Liver (tissue), 9 donors: ENCODE data around the gene LDHAL6B. TPM values are rescaled to one million over a fixed set of nuclear protein-coding genes. Genes with fewer than 3 reads are reported as not detected.

Experiments
- DNase-seq: peaks from one replicate; pipeline ENCODE4 v3.0.0-alpha.2; 2017; ENCODE audit warnings: low spot score
- H3K27ac ChIP-seq, 2 donors: one replicate each; pipeline ENCODE4 v1.7.0; 2013; ENCODE audit warnings: inconsistent platforms in 2 of 2, low read length in 2 of 2, control low read depth in 1 of 2, low read depth in 1 of 2, mild to moderate bottlenecking in 1 of 2
- H3K27me3 ChIP-seq, 4 donors: one replicate each; pipeline versions ENCODE4 v1.6.1 to v1.7.0; 2013; ENCODE audit warnings: low read length in 3 of 4, inconsistent platforms in 1 of 4, mild to moderate bottlenecking in 1 of 4, moderate library complexity in 1 of 4; ENCODE audit not compliant: control insufficient read depth in 4 of 4, insufficient read depth in 4 of 4
- H3K36me3 ChIP-seq, 4 donors: one replicate each; pipeline versions ENCODE4 v1.6.1 to v1.7.0; 2013; ENCODE audit warnings: low read length in 3 of 4, mild to moderate bottlenecking in 3 of 4, low read depth in 1 of 4, moderate library complexity in 1 of 4; ENCODE audit not compliant: control insufficient read depth in 4 of 4, insufficient read depth in 3 of 4
- H3K4me1 ChIP-seq, 4 donors: one replicate each; pipeline versions ENCODE4 v1.6.1 to v1.7.0; 2013; ENCODE audit warnings: low read length in 3 of 4, mild to moderate bottlenecking in 3 of 4, moderate library complexity in 1 of 4; ENCODE audit not compliant: control insufficient read depth in 4 of 4, insufficient read depth in 4 of 4
- H3K4me3 ChIP-seq, 3 donors: one replicate each; pipeline versions ENCODE4 v1.6.1 to v1.7.0; 2013; ENCODE audit warnings: low read length in 3 of 3, control low read depth in 1 of 3, low read depth in 1 of 3, mild to moderate bottlenecking in 1 of 3
- H3K9ac ChIP-seq, 2 donors: one replicate each; pipeline ENCODE4 v1.7.0; 2013; ENCODE audit warnings: low read length in 2 of 2, mild to moderate bottlenecking in 2 of 2, moderate library complexity in 2 of 2, control low read depth in 1 of 2, low read depth in 1 of 2
- H3K9me3 ChIP-seq, 4 donors: one replicate each; pipeline versions ENCODE4 v1.6.1 to v1.7.0; 2013; ENCODE audit warnings: low read length in 3 of 4; ENCODE audit not compliant: control insufficient read depth in 4 of 4
- FOXA1 ChIP-seq: IDR thresholded peaks from 2 replicates; pipeline ENCODE4 v1.6.1; 2016; ENCODE audit warnings: antibody characterized with exemption
- FOXA2 ChIP-seq: IDR thresholded peaks from 2 replicates; pipeline ENCODE4 v1.6.1; 2016; ENCODE audit warnings: antibody characterized with exemption
- GABPA ChIP-seq, 2 donors: IDR thresholded peaks in 1 of 2; conservative IDR thresholded peaks in 1 of 2; 2 replicates each; pipeline ENCODE4 v1.6.1; 2016; ENCODE audit warnings: antibody characterized with exemption in 2 of 2, mild to moderate bottlenecking in 1 of 2, moderate library complexity in 1 of 2
- HNF4A ChIP-seq, 2 donors: conservative IDR thresholded peaks; 2 replicates each; pipeline ENCODE4 v1.6.1; 2016; ENCODE audit warnings: antibody characterized with exemption in 2 of 2, mild to moderate bottlenecking in 2 of 2
- HNF4G ChIP-seq: IDR thresholded peaks from 2 replicates; pipeline ENCODE4 v1.6.1; 2016; ENCODE audit warnings: antibody characterized with exemption
- JUND ChIP-seq, 2 donors: IDR thresholded peaks; 2 replicates each; pipeline ENCODE4 v1.6.1; 2016; ENCODE audit warnings: antibody characterized with exemption in 2 of 2
- NR2F2 ChIP-seq: IDR thresholded peaks from 2 replicates; pipeline ENCODE4 v1.6.1; 2016; ENCODE audit warnings: antibody characterized with exemption
- RAD21 ChIP-seq, 2 donors: IDR thresholded peaks; 2 replicates each; pipeline ENCODE4 v1.6.1; 2016; ENCODE audit warnings: antibody characterized with exemption in 2 of 2, mild to moderate bottlenecking in 2 of 2
- RXRA ChIP-seq, 2 donors: IDR thresholded peaks; 2 replicates each; pipeline ENCODE4 v1.6.1; 2017 to 2018; ENCODE audit warnings: antibody characterized with exemption in 2 of 2, mild to moderate bottlenecking in 1 of 2
- SP1 ChIP-seq: IDR thresholded peaks from 2 replicates; pipeline ENCODE4 v1.6.1; 2018; ENCODE audit warnings: antibody characterized with exemption, mild to moderate bottlenecking
- TAF1 ChIP-seq: conservative IDR thresholded peaks from 2 replicates; pipeline ENCODE4 v1.6.1; 2016; ENCODE audit warnings: antibody characterized with exemption, mild to moderate bottlenecking
- YY1 ChIP-seq: IDR thresholded peaks from 2 replicates; pipeline ENCODE4 v1.6.1; 2016; ENCODE audit warnings: antibody characterized with exemption, mild to moderate bottlenecking
- WGBS: extraction: QIAGEN DNeasy Blood & Tissue Kit; methylation state at CpG from one replicate; pipeline ENCODE4 v1.1.7; 2013; 5-methylcytosine and 5-hydroxymethylcytosine counted together
- polyA plus RNA-seq, 2 donors: library from polyadenylated mRNA; stranded (reverse) in 1 of 2; unstranded in 1 of 2; fragments of 200-250 nt in 1 of 2; fragments of >200 nt in 1 of 2; fragmentation: Nextera tagmentation in 1 of 2; extraction: Ambion mirVana in 1 of 2; gene quantifications; one replicate each; pipeline versions ENCODE4 v1.2.1 to v1.2.3, GENCODE V29; 2013 to 2015
- total RNA-seq, 2 donors: library from RNA; depleted of rRNA; stranded (reverse); fragments of >200 nt; gene quantifications; one replicate each; pipeline ENCODE4 v1.2.3, GENCODE V29; 2014
- TF ChIP-seq, protein P1 (sequence below): IDR thresholded peaks from 2 replicates; pipeline ENCODE4 v1.6.1; 2016; ENCODE audit warnings: antibody characterized with exemption
- TF ChIP-seq, protein P2 (sequence below): IDR thresholded peaks from 2 replicates; pipeline ENCODE4 v1.6.1; 2016; ENCODE audit warnings: antibody characterized with exemption, mild to moderate bottlenecking
- TF ChIP-seq, protein P3 (sequence below): IDR thresholded peaks from 2 replicates; pipeline ENCODE4 v1.6.1; 2016; ENCODE audit warnings: antibody characterized with exemption
- TF ChIP-seq, protein P4 (sequence below): fragments of 150-350 bp; IDR thresholded peaks from 2 replicates; pipeline ENCODE4 v1.5.1; 2017; ENCODE audit warnings: improper control_type of control experiment, low read depth, low read length; ENCODE audit not compliant: missing input control
- TF ChIP-seq, protein P5 (sequence below): IDR thresholded peaks from 2 replicates; pipeline ENCODE4 v1.6.1; 2016; ENCODE audit warnings: antibody characterized with exemption
- donor health status: healthy.
- donor health status: healthy.
- donor health status: healthy.
- donor health status: healthy.
- donor health status: healthy.

Gene LDHAL6B
- total and polyA plus RNA-seq, 4 donors = not detected

DNA sequence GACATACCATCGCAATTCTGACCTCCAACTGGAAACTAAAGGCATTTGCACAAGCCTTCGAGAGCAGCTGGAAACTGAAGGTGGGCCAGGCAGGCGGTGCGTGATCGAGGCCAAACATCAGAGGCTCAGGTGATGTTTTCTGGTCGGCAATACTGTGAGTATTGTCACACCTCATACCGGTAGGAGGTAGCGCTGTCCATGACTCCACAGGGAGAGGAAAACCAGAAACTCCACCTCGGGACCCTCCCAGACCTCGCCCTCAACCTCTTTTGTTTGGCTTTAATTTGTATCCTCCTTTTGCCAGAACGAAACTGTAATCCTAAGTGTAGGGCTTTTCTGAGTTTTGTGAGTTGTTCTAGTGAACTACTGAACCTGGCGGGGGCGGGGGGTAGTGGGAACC is 43.6 kb downstream of the LDHAL6B start:
- no peak overlapping the region for H3K4me3 ChIP-seq
- peaks cover 3 to 19% (median 15%) of the 10 kb centered on the region in 4 donors for H3K4me1 ChIP-seq
- H3K9ac ChIP-seq = no peak overlapping the region
- peaks cover 0 to 6% (median 0%) of the 10 kb centered on the region in 4 donors for H3K36me3 ChIP-seq
- no peaks in the 10 kb centered on the region for H3K27me3 ChIP-seq
- H3K9me3 ChIP-seq = no peaks in the 10 kb centered on the region
- TF ChIP-seq RXRA (IDR thresholded peaks at IDR 0.05) (no peak), NR2F2 (no peak), HNF4G (no peak), SP1 (no peak), GABPA (IDR thresholded peaks at IDR 0.05 in 1 of 2, conservative IDR thresholded peaks at IDR 0.05 in 1 of 2) (no peak), HNF4A (conservative IDR thresholded peaks at IDR 0.05) (no peak), RAD21 (IDR thresholded peaks at IDR 0.05) (no peak), FOXA1 (no peak), TAF1 (no peak), FOXA2 (no peak), JUND (IDR thresholded peaks at IDR 0.05) (no peak), YY1 (no peak)
- TF ChIP-seq, protein P1, sequence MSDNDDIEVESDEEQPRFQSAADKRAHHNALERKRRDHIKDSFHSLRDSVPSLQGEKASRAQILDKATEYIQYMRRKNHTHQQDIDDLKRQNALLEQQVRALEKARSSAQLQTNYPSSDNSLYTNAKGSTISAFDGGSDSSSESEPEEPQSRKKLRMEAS = no peak
- TF ChIP-seq, protein P2, sequence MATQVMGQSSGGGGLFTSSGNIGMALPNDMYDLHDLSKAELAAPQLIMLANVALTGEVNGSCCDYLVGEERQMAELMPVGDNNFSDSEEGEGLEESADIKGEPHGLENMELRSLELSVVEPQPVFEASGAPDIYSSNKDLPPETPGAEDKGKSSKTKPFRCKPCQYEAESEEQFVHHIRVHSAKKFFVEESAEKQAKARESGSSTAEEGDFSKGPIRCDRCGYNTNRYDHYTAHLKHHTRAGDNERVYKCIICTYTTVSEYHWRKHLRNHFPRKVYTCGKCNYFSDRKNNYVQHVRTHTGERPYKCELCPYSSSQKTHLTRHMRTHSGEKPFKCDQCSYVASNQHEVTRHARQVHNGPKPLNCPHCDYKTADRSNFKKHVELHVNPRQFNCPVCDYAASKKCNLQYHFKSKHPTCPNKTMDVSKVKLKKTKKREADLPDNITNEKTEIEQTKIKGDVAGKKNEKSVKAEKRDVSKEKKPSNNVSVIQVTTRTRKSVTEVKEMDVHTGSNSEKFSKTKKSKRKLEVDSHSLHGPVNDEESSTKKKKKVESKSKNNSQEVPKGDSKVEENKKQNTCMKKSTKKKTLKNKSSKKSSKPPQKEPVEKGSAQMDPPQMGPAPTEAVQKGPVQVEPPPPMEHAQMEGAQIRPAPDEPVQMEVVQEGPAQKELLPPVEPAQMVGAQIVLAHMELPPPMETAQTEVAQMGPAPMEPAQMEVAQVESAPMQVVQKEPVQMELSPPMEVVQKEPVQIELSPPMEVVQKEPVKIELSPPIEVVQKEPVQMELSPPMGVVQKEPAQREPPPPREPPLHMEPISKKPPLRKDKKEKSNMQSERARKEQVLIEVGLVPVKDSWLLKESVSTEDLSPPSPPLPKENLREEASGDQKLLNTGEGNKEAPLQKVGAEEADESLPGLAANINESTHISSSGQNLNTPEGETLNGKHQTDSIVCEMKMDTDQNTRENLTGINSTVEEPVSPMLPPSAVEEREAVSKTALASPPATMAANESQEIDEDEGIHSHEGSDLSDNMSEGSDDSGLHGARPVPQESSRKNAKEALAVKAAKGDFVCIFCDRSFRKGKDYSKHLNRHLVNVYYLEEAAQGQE = no peak
- TF ChIP-seq, protein P3, sequence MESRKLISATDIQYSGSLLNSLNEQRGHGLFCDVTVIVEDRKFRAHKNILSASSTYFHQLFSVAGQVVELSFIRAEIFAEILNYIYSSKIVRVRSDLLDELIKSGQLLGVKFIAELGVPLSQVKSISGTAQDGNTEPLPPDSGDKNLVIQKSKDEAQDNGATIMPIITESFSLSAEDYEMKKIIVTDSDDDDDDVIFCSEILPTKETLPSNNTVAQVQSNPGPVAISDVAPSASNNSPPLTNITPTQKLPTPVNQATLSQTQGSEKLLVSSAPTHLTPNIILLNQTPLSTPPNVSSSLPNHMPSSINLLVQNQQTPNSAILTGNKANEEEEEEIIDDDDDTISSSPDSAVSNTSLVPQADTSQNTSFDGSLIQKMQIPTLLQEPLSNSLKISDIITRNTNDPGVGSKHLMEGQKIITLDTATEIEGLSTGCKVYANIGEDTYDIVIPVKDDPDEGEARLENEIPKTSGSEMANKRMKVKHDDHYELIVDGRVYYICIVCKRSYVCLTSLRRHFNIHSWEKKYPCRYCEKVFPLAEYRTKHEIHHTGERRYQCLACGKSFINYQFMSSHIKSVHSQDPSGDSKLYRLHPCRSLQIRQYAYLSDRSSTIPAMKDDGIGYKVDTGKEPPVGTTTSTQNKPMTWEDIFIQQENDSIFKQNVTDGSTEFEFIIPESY = no peak
- TF ChIP-seq, protein P4, sequence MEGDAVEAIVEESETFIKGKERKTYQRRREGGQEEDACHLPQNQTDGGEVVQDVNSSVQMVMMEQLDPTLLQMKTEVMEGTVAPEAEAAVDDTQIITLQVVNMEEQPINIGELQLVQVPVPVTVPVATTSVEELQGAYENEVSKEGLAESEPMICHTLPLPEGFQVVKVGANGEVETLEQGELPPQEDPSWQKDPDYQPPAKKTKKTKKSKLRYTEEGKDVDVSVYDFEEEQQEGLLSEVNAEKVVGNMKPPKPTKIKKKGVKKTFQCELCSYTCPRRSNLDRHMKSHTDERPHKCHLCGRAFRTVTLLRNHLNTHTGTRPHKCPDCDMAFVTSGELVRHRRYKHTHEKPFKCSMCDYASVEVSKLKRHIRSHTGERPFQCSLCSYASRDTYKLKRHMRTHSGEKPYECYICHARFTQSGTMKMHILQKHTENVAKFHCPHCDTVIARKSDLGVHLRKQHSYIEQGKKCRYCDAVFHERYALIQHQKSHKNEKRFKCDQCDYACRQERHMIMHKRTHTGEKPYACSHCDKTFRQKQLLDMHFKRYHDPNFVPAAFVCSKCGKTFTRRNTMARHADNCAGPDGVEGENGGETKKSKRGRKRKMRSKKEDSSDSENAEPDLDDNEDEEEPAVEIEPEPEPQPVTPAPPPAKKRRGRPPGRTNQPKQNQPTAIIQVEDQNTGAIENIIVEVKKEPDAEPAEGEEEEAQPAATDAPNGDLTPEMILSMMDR = no peak
- TF ChIP-seq, protein P5, sequence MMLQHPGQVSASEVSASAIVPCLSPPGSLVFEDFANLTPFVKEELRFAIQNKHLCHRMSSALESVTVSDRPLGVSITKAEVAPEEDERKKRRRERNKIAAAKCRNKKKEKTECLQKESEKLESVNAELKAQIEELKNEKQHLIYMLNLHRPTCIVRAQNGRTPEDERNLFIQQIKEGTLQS = no peak
- H3K27ac ChIP-seq = no peak overlapping the region
- 87% methylated on average over 13 of the region's 13 CpGs for WGBS
- no peak for DNase-seq
